H9 (cell line): ENCODE measurements around the gene PMIS2. TPM values are rescaled to one million over a fixed set of nuclear protein-coding genes. Genes with fewer than 3 reads are reported as not detected.

Source experiments
- DNase-seq: peaks from one replicate; pipeline ENCODE4 v3.0.0-alpha.2; 2017
- H2AFZ ChIP-seq: one replicate; pipeline ENCODE4 v1.6.1; 2013; ENCODE audit warnings: mild to moderate bottlenecking, low read length, control low read depth, moderate library complexity
- H2AK5ac ChIP-seq: 2 replicates; pipeline ENCODE4 v1.6.1; 2013; ENCODE audit warnings: low read length, control low read depth, mixed read lengths; ENCODE audit not compliant: insufficient read length
- H2BK120ac ChIP-seq: one replicate; pipeline ENCODE4 v1.6.1; 2013; ENCODE audit warnings: low read depth, mild to moderate bottlenecking, low read length, control low read depth, inconsistent platforms; ENCODE audit not compliant: poor library complexity, severe bottlenecking
- H2BK12ac ChIP-seq: 2 replicates; pipeline ENCODE4 v1.6.1; 2013; ENCODE audit warnings: low read length, control low read depth, mixed read lengths, low read depth; ENCODE audit not compliant: insufficient read length
- H2BK15ac ChIP-seq: 2 replicates; pipeline ENCODE4 v1.6.1; 2013; ENCODE audit warnings: low read depth, low read length, control low read depth
- H2BK20ac ChIP-seq: one replicate; pipeline ENCODE4 v1.6.1; 2013; ENCODE audit warnings: low read depth, mild to moderate bottlenecking, low read length, control low read depth, inconsistent platforms; ENCODE audit not compliant: poor library complexity, severe bottlenecking
- H2BK5ac ChIP-seq: 2 replicates; pipeline ENCODE4 v1.6.1; 2013; ENCODE audit warnings: low read length, control low read depth, mixed read lengths; ENCODE audit not compliant: insufficient read length
- H3K14ac ChIP-seq: 2 replicates; pipeline ENCODE4 v1.6.1; 2013; ENCODE audit warnings: low read length, control low read depth; ENCODE audit not compliant: insufficient read depth
- H3K18ac ChIP-seq: 2 replicates; pipeline ENCODE4 v1.6.1; 2013; ENCODE audit warnings: low read depth, mild to moderate bottlenecking, mixed read lengths, low read length, control low read depth; ENCODE audit not compliant: insufficient read length
- H3K23ac ChIP-seq: 2 replicates; pipeline ENCODE4 v1.6.1; 2013; ENCODE audit warnings: low read length, control low read depth, mixed read lengths, low read depth; ENCODE audit not compliant: insufficient read length
- H3K23me2 ChIP-seq: 2 replicates; pipeline ENCODE4 v1.6.1; 2013; ENCODE audit warnings: low read depth, mild to moderate bottlenecking, mixed read lengths, low read length, control low read depth; ENCODE audit not compliant: insufficient read length, poor library complexity, severe bottlenecking
- H3K27ac ChIP-seq: 2 replicates; pipeline ENCODE4 v1.5.1; 2013; ENCODE audit warnings: low read length, control low read depth, mixed read lengths, low read depth; ENCODE audit not compliant: insufficient read length
- H3K27me3 ChIP-seq: 2 replicates; pipeline ENCODE4 v1.6.1; 2013; ENCODE audit warnings: low read length, control low read depth, inconsistent platforms; ENCODE audit not compliant: insufficient read depth
- H3K4ac ChIP-seq: 2 replicates; pipeline ENCODE4 v1.6.1; 2013; ENCODE audit warnings: low read depth, mild to moderate bottlenecking, control low read depth, inconsistent platforms, low read length, moderate library complexity
- H3K4me1 ChIP-seq: 2 replicates; pipeline ENCODE4 v1.6.1; 2013; ENCODE audit warnings: low read length, control low read depth, inconsistent platforms; ENCODE audit not compliant: insufficient read depth
- H3K4me2 ChIP-seq: 2 replicates; pipeline ENCODE4 v1.6.1; 2013; ENCODE audit warnings: low read length, control low read depth, mixed read lengths; ENCODE audit not compliant: insufficient read length, insufficient read depth
- H3K56ac ChIP-seq: 2 replicates; pipeline ENCODE4 v1.6.1; 2013; ENCODE audit warnings: low read depth, mild to moderate bottlenecking, mixed read lengths, low read length, control low read depth; ENCODE audit not compliant: insufficient read length
- H3K79me1 ChIP-seq: 2 replicates; pipeline ENCODE4 v1.6.1; 2013; ENCODE audit warnings: low read depth, mild to moderate bottlenecking, moderate library complexity, low read length, control low read depth, inconsistent platforms; ENCODE audit not compliant: insufficient read depth, poor library complexity, severe bottlenecking
- H3K79me2 ChIP-seq: 2 replicates; pipeline ENCODE4 v1.6.1; 2013; ENCODE audit warnings: low read length, control low read depth, inconsistent platforms; ENCODE audit not compliant: insufficient read depth
- H3K9ac ChIP-seq: 2 replicates; pipeline ENCODE4 v1.6.1; 2013; ENCODE audit warnings: low read length, control low read depth, mixed read lengths; ENCODE audit not compliant: insufficient read length; ENCODE audit errors: extremely low read depth
- H3K9me3 ChIP-seq: one replicate; pipeline ENCODE4 v1.6.1; 2013; ENCODE audit warnings: low read depth, low read length, inconsistent platforms; ENCODE audit not compliant: control insufficient read depth
- H3T11ph ChIP-seq: one replicate; pipeline ENCODE4 v1.6.1; 2013; ENCODE audit warnings: mild to moderate bottlenecking, low read length, control low read depth, inconsistent platforms
- H4K20me1 ChIP-seq: one replicate; pipeline ENCODE4 v1.6.1; 2013; ENCODE audit not compliant: control insufficient read depth, insufficient read length, insufficient read depth
- H4K5ac ChIP-seq: 2 replicates; pipeline ENCODE4 v1.6.1; 2013; ENCODE audit warnings: low read depth, mild to moderate bottlenecking, mixed read lengths, low read length, control low read depth; ENCODE audit not compliant: insufficient read length
- H4K8ac ChIP-seq: replicated peaks from 2 replicates; pipeline ENCODE4 v1.6.1; 2013; ENCODE audit warnings: low read length, control low read depth, mixed read lengths, low read depth; ENCODE audit not compliant: insufficient read length
- H4K91ac ChIP-seq: 2 replicates; pipeline ENCODE4 v1.6.1; 2013; ENCODE audit warnings: low read depth, mild to moderate bottlenecking, moderate library complexity, mixed read lengths, low read length, control low read depth; ENCODE audit not compliant: insufficient read length
- H3K27ac Mint-ChIP-seq, 3 experiments: 2 replicates in 2 of 3; 3 replicates in 1 of 3; pipeline ENCODE4 v1.8.0; 2020 to 2021; ENCODE audit warnings: mixed read lengths in 3 of 3, mild to moderate bottlenecking in 1 of 3, moderate library complexity in 1 of 3
- H3K27me3 Mint-ChIP-seq: 2 replicates; pipeline ENCODE4 v1.8.0; 2021; ENCODE audit warnings: low read depth, mild to moderate bottlenecking, moderate library complexity, mixed read lengths
- H3K36me3 Mint-ChIP-seq, 3 experiments: 2 replicates in 2 of 3; 3 replicates in 1 of 3; pipeline ENCODE4 v1.8.0; 2020 to 2021; ENCODE audit warnings: low read depth in 3 of 3, mixed read lengths in 3 of 3; ENCODE audit not compliant: insufficient read depth in 1 of 3
- H3K4me1 Mint-ChIP-seq, 2 experiments: 2 replicates each; pipeline ENCODE4 v1.8.0; 2020; ENCODE audit warnings: mixed read lengths in 2 of 2
- H3K4me3 Mint-ChIP-seq, 2 experiments: 2 replicates in 1 of 2; 3 replicates in 1 of 2; pipeline ENCODE4 v1.8.0; 2020 to 2021; ENCODE audit warnings: mild to moderate bottlenecking in 2 of 2, mixed read lengths in 2 of 2, moderate library complexity in 1 of 2
- H3K9me3 Mint-ChIP-seq, 2 experiments: 2 replicates in 1 of 2; 3 replicates in 1 of 2; pipeline ENCODE4 v1.8.0; 2020; ENCODE audit warnings: mild to moderate bottlenecking in 2 of 2, mixed read lengths in 2 of 2, moderate library complexity in 1 of 2
- WGBS: extraction: QIAGEN DNeasy Blood & Tissue Kit; methylation state at CpG from one replicate; pipeline ENCODE4 v1.1.7; 2013; ENCODE audit warnings: missing lambda C conversion rate, low lambda C conversion rate, mixed read lengths; ENCODE audit not compliant: insufficient read length; ENCODE audit errors: extremely low coverage; 5-methylcytosine and 5-hydroxymethylcytosine counted together
- total RNA-seq: library from RNA; stranded (reverse); gene quantifications from 2 replicates; pipeline ENCODE4 v1.2.1, GENCODE V29; 2021
- TF ChIP-seq, protein P1 (sequence below): fragments of 200-600 bp; sonication (generic); conservative IDR thresholded peaks from 3 replicates; pipeline ENCODE4 v1.8.0; 2021; ENCODE audit warnings: antibody characterized with exemption, mild to moderate bottlenecking

PMIS2 gene
- total RNA-seq, 1 experiment from 2014 or later = not detected

DNA sequence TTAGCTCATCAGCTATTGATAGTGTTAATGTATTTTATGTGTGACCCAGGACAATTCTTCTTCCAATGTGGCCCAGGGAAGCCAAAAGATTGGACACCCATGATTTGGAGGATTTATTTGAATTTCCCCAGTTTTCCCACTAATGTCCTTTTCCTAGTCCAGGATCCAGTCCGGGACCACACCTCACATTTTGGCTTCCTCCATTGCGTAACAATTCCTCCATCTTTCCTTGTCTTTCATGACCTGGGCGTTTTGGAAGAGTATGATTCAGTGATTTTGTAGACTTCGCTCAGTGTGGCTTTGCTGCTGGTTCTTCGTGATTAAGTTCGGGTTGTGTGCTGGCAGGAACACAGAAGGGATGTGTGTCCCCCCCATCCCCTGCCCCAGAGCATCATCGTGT lies 19.2 kb upstream of the PMIS2 start:
- H4K5ac ChIP-seq = no peak overlapping the region
- H3T11ph ChIP-seq = no peak overlapping the region
- H3K79me2 ChIP-seq = no peaks in the 10 kb centered on the region
- Mint-ChIP-seq H3K27me3 (peaks cover 26% of the 10 kb centered on the region), H3K4me3 (no peak overlapping the region), H3K36me3 (no peaks in the 10 kb centered on the region), H3K4me1 (peaks cover 6 to 10% of the 10 kb centered on the region in 2 experiments), H3K9me3 (peaks cover 0 to 2% of the 10 kb centered on the region in 2 experiments; a peak in 1 of 5 replicates), H3K27ac (no peak overlapping the region)
- no peaks in the 10 kb centered on the region for H3K4me1 ChIP-seq
- H3K9me3 ChIP-seq = no peaks in the 10 kb centered on the region
- H3K56ac ChIP-seq = no peak overlapping the region
- no peak for DNase-seq
- H4K20me1 ChIP-seq = peaks cover 2% of the 10 kb centered on the region
- no peaks in the 10 kb centered on the region for H3K79me1 ChIP-seq
- TF ChIP-seq, protein P1, sequence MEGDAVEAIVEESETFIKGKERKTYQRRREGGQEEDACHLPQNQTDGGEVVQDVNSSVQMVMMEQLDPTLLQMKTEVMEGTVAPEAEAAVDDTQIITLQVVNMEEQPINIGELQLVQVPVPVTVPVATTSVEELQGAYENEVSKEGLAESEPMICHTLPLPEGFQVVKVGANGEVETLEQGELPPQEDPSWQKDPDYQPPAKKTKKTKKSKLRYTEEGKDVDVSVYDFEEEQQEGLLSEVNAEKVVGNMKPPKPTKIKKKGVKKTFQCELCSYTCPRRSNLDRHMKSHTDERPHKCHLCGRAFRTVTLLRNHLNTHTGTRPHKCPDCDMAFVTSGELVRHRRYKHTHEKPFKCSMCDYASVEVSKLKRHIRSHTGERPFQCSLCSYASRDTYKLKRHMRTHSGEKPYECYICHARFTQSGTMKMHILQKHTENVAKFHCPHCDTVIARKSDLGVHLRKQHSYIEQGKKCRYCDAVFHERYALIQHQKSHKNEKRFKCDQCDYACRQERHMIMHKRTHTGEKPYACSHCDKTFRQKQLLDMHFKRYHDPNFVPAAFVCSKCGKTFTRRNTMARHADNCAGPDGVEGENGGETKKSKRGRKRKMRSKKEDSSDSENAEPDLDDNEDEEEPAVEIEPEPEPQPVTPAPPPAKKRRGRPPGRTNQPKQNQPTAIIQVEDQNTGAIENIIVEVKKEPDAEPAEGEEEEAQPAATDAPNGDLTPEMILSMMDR = no peak
- no peaks in the 10 kb centered on the region for H3K27me3 ChIP-seq
- no CpG with 5 or more reads among the region's 7 CpGs for WGBS
- no peak overlapping the region for H4K8ac ChIP-seq
- H3K14ac ChIP-seq = no peak overlapping the region
- H3K18ac ChIP-seq = no peak overlapping the region
- no peak overlapping the region for H2BK12ac ChIP-seq
- H2AK5ac ChIP-seq = no peak overlapping the region
- H2AFZ ChIP-seq = no peak overlapping the region
- H2BK5ac ChIP-seq = no peak overlapping the region
- H3K23me2 ChIP-seq = no peaks in the 10 kb centered on the region
- H3K27ac ChIP-seq = no peak overlapping the region
- H2BK20ac ChIP-seq = no peak overlapping the region
- no peak overlapping the region for H2BK120ac ChIP-seq
- H3K23ac ChIP-seq = no peak overlapping the region
- H2BK15ac ChIP-seq = no peak overlapping the region
- H4K91ac ChIP-seq = no peak overlapping the region
- H3K4ac ChIP-seq = no peak overlapping the region
- H3K4me2 ChIP-seq = no peak overlapping the region
- no peak overlapping the region for H3K9ac ChIP-seq
